Renal cortex interstitium (tissue), 11 donors: ENCODE results near the gene ZNF474. TPM values are rescaled to one million over a fixed set of nuclear protein-coding genes. Genes with fewer than 3 reads are reported as not detected.

Experiments
- DNase-seq, 11 donors: peaks; one replicate each; pipeline ENCODE4 v3.0.0-alpha.2; 2013; ENCODE audit warnings: low read depth in 9 of 11, low spot score in 4 of 11; ENCODE audit errors: extremely low read depth in 1 of 11
- polyA plus RNA-seq, 3 donors: library from polyadenylated mRNA; unstranded; fragments of 120-200 nt; gene quantifications; one replicate each; pipeline ENCODE4 v1.2.1, GENCODE V29; 2013; ENCODE audit not compliant: insufficient read length in 3 of 3

The ZNF474 gene
- polyA plus RNA-seq, 3 donors, result 0.48 to 0.76 (median 0.65) TPM

DNA sequence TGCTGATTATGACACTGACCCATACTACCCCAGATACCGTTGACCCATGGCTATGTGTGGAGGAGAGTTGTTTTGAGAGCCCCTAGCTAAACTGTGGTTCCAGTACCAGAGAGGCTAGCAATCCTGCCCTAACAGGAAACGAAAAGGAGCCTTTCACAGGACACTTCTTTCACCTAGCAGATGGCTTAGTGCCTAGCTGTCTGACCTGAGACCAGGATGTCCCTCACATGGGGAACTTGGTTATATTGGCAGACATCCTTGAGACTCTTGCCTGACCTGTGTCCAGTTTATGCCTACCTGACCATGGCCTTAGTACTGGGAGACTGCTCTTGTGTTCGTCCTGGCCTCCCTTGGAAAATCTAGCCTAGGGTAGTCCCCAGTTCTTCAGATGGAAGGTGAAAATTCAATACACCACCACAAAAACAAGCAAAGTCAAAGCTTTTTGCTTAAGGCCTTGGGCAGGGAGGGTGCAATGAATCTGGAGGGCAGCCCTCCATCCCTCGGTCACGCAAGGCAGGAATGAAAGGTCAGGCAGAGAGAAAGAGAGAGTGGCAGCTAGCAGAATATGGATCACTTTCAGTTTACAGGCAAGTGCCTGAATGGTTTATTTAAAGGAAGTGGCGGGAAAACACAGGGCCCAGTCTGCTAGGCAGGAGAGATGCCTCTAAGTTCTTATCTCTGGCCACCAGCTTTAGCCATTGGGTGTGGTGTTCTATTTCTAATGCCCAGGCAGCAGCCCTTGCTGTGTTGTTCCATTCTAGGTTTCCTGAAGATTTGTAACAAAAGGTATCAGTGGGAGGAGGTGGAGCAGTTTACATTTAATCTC, 16.4 kb upstream of the ZNF474 start:
- no peak for DNase-seq

- DNase-seq, result no peak
Measured at GRCh38 chr5:122114501-122114900, 14.8 kb upstream of the ZNF474 start.

- DNase-seq, result no peak
Measured at GRCh38 chr5:122118356-122118948, 10.9 kb upstream of the ZNF474 start.

GRCh38 chr5:122119205-122119604, 10.1 kb upstream of the ZNF474 start:
- DNase-seq, result no peak

DNA sequence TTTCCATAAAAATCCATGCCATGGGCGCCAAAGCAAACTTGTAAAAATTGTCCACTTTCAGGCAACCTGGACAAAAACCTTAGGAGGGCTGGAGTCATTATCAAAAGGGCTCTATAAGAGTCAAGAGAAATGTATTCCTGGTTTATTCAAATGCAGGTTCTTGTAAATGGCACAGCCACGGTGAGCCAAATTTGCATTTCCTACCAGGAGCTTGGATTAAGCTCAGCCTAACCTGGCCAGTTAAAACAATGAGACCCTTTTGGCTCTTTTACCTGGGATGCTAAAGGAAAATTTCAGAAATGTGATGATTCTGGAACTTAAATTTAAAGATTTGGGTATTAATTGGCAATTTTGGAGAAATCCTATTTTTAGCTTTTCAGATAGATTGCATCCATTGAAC, 8.9 kb upstream of the ZNF474 start:
- DNase-seq, result no peak

DNA sequence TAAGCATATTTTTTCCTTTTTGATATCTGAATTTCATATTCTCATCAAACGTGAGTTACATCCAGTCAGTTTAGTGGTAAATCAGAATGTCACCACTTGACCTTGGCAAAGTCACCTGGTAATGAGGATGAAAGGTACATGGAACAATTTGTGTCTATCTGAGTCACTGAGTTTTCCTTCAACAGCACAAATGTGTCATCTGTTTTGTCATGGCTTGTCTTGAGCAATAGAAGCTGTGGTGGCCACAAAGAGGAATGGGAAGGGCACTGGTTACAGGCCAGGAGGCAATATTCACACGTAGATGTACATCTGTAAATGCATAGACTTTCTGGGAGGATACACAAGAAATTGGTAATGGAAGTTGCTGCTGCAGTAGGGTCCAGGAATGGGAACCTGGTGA, 8.4 kb upstream of the ZNF474 start:
- no peak for DNase-seq

GRCh38 chr5:122121479-122122465, 7.6 kb upstream of the ZNF474 start:
- no peak for DNase-seq

DNA sequence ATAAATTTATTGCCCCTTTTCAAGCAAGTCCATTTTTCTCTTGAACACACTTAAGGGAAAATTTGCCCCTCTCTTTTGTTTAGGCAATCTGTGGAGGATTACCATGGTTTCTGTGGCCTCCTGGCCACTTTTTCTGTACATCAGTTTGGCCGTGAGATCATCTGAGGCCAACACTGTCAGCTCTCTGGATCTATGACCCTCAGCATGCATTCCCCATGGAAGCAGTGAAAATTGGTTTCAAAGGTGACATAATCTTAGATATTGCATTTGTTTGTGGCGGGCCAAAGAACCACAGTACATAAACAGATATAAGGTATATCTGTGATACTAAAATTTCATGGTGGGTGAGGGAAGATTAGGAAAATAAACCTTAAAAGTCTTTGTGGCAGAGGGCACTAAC, 4.6 kb upstream of the ZNF474 start:
- no peak for DNase-seq

DNA sequence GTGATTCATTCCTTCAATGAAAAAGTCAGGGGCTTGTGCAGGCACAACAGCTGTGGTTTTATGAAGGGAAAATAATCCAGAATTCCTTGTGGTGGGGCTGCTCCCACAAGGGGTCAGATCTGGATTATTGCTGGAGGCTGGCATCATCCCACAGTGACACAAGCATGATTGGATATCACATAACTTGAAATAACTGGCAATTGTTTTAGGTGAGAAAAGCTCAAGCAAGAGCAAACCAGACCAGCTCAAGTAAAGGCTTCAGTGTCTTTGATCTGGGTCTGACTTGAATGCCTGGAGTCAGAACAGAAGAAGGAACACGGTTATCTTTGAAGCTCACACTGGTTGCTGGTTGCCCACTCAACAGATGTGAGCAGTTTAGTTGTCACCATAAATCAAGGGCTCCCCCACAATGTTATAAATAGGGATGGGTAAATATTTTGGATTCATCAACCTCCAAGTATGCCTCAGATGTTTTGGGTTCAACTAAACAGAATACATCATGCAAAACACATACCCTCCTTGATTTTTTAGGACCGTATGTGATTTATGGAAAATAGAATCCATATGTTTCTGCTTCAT, 3.1 kb upstream of the ZNF474 start:
- DNase-seq, result peak in 3 of 11 donors; percentile 2 to 4 (median 3)

- peak in 3 of 11 donors; percentile 7 to 9 (median 9) for DNase-seq
Measured at GRCh38 chr5:122126756-122127321, 2.5 kb upstream of the ZNF474 start.

- DNase-seq, result no peak
Measured at GRCh38 chr5:122130152-122130551, 806 bp downstream of the ZNF474 start.

DNA sequence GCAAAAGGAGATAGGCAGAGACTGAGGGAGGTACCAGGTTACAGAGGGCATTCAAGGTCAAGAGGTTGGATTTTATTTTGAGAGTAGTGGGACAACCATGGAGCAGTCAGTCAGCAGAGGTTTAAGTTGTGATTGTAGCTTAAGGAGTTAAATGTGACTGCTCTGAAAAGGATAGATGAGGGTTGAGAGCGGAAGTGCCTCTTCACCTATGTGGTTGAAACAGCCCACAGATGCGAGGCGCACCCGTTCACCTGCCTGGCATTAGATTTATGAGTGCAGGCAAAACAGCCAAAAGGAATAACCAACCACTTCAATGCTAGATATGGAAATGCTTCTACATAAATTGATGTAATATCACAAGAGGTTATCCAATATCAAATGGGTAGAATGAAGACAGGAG, 8.4 kb downstream of the ZNF474 start:
- DNase-seq, result no peak

DNA sequence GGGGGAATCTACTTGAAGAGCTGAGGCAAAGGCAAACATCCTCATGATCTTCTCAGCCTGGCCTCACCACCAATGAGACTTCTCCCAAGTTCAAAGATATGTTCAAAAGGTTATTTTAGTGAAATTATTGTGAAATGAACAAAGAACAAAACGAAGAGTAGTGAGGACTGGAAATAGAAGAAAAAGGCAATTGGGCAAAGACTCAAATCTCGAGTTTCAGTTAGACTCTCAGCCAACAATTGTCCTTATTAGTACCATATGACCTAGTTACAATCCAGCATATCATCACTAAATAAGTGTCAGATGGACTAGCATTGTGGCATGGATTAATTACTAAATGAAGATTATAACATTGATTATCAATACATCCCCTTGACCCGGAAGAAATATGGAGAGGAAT, 9.0 kb downstream of the ZNF474 start:
- DNase-seq, result no peak

- DNase-seq, result no peak
Measured at GRCh38 chr5:122140900-122141299, 11.6 kb downstream of the ZNF474 start.

DNA sequence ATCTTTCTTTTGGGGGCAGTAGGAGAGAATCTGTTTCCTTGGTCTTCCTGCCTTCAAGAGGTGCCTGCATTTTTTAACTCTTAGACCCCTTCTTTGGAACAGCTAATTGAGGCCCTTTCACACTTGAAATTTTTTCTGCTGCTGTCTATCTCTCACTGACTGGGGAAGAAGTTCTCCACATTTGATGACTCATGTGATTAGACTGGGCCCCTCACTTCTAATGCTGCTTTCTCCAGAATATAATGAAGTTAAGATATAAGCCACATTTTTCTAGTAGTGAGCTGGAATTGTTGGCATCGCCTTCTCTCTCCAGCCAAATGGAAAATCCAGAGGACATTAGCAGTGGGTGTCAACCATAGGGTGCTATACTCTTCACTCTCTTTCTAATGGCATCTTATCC, 12.4 kb downstream of the ZNF474 start:
- no peak for DNase-seq

DNA sequence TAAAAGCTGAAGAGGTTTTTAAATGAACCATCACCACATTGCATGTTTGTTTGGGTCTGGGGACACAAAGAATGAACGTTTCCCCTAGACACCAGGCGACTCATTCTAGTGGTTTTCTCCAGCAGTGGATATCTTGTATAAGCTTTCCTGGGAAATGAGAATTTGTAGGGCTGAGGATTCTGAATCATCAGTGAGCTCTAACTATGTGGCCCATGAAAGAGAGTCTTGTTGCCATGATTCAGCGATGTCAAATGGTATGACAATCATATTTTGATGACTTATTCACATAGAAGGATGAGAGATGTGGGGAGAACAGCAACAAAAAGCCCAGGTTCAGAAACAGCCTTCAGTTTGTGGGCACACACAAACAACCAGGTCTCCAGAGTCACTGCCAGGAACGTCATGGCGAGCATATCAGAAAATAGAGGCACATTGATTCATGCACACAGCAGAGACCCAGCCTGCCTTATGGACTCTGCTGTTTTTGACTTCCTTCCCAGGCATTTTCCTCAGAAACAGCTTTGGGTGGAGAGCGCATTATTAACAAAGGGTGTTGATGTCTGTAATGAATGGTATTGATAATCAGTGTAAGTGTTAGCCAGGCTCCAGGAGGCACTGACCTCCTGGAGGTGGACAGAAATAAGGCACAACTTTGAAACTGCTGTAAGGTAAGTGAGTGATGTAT, 13.3 kb downstream of the ZNF474 start:
- no peak for DNase-seq

DNA sequence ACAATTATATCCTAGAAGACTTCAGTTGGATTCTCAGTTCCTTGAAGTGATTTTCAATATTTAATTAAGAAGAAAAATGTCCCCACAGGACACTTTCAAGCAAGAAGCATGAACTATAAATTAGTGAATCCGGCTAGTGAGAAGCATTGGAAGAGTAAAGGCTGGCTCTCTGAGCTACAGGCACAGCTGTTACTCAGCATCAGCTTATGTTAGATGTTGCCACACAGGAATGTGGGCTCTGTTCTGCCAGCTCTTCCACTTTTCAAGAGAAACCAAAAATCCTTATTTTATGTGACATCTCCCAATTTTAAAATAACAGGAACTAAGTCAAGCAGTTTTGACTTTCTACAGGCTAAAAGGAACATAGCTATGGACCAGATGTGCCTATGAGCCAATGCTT, 14.9 kb downstream of the ZNF474 start:
- DNase-seq, result no peak

- DNase-seq, result no peak
Measured at GRCh38 chr5:122145906-122146305, 16.6 kb downstream of the ZNF474 start.
